ENCODE data around the gene SIL1.

Gene SIL1

DNA sequence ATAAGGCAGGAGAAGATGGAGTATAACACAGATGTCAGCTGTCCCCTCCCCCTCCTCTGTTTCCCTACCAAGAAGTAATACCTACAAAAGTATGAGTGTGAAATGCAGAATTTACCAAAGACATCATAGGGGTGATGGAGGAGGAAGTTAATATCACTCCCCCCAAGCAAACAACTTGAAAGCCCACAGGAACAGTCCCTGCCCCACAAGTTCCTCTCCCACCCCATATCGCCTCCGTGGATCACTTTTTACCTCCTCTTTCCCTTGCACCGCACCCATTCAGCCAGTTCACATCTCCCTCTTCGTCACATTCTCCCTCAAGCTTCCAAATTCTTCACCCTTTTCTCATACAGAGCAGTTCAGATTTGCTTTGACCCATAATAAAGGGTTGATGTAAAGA, 7.0 kb upstream of the SIL1 start:
- TF ChIP-seq, protein P1, sequence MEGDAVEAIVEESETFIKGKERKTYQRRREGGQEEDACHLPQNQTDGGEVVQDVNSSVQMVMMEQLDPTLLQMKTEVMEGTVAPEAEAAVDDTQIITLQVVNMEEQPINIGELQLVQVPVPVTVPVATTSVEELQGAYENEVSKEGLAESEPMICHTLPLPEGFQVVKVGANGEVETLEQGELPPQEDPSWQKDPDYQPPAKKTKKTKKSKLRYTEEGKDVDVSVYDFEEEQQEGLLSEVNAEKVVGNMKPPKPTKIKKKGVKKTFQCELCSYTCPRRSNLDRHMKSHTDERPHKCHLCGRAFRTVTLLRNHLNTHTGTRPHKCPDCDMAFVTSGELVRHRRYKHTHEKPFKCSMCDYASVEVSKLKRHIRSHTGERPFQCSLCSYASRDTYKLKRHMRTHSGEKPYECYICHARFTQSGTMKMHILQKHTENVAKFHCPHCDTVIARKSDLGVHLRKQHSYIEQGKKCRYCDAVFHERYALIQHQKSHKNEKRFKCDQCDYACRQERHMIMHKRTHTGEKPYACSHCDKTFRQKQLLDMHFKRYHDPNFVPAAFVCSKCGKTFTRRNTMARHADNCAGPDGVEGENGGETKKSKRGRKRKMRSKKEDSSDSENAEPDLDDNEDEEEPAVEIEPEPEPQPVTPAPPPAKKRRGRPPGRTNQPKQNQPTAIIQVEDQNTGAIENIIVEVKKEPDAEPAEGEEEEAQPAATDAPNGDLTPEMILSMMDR (IDR thresholded peaks at IDR 0.05; ENCODE audit: low read length), result no peak
- TF ChIP-seq EZH2 (IDR thresholded peaks at IDR 0.05; ENCODE audit: borderline replicate concordance, low read length), result no peak
- no peaks in the 10 kb centered on the region for H3K9me2 ChIP-seq (ENCODE audit: low read depth, low read length)

DNA sequence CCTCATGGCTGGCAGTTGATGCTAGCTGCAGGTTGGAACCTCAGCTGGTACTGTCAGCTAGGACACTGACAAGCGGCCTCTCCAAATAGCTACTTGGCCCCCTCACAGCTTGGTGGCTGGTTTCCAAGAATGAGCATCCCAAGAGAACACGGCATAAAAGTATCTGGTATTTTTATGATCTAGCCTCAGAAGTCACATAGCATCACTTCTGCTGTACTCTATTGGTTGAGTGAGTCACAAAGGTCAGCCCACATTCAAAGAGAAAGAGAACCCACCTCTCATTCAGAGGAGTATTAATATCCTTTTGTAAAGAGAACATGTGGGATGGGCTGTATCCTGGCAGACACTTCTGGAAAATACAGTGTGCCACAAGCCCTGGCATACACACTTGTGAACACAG, 6.0 kb upstream of the SIL1 start:
- H4K20me1 ChIP-seq (ENCODE audit: insufficient read depth, low read length), result no peaks in the 10 kb centered on the region
- H3K36me3 ChIP-seq (ENCODE audit: insufficient read depth, low read length), result no peaks in the 10 kb centered on the region
- 0 out of 2 replicates have a peak, but pooled peaks cover 7% of the 10 kb centered on the region for H3K27me3 ChIP-seq (ENCODE audit: insufficient read depth, low read length)
- H3K9ac ChIP-seq (ENCODE audit: low read length), result no peak overlapping the region
- no peak for TF ChIP-seq EZH2 (IDR thresholded peaks at IDR 0.05; ENCODE audit: borderline replicate concordance, low read length)
- TF ChIP-seq, protein P1 (IDR thresholded peaks at IDR 0.05; ENCODE audit: low read length), result no peak
- no peaks in the 10 kb centered on the region for H3K4me1 ChIP-seq (ENCODE audit: insufficient read depth, low read length, severe bottlenecking)
- H3K4me2 ChIP-seq (ENCODE audit: low read length), result no peak overlapping the region
- no peaks in the 10 kb centered on the region for H3F3A ChIP-seq (ENCODE audit: insufficient read depth, low read length)
- no peak overlapping the region for H3K4me3 ChIP-seq (ENCODE audit: low read depth, low read length, poor library complexity, severe bottlenecking)
- no peak overlapping the region for H2AFZ ChIP-seq (ENCODE audit: low read length)
- H3K27ac ChIP-seq (ENCODE audit: low read depth, low read length, poor library complexity, severe bottlenecking), result no peak overlapping the region
- H3K9me3 ChIP-seq (ENCODE audit: low read length), result no peaks in the 10 kb centered on the region
- H3K79me2 ChIP-seq (ENCODE audit: insufficient read depth, low read length), result no peaks in the 10 kb centered on the region
- no peaks in the 10 kb centered on the region for H3K9me2 ChIP-seq (ENCODE audit: low read depth, low read length)

More for the DNA sequence above, 7.0 kb upstream of the SIL1 start:
- H3K9me3 ChIP-seq (ENCODE audit: low read length), result no peaks in the 10 kb centered on the region
- no peak overlapping the region for H3K4me2 ChIP-seq (ENCODE audit: low read length)
- H3K4me1 ChIP-seq (ENCODE audit: insufficient read depth, low read length, severe bottlenecking), result no peaks in the 10 kb centered on the region
- no peaks in the 10 kb centered on the region for H3K36me3 ChIP-seq (ENCODE audit: insufficient read depth, low read length)
- H2AFZ ChIP-seq (ENCODE audit: low read length), result no peak overlapping the region
- H3K4me3 ChIP-seq (ENCODE audit: low read depth, low read length, poor library complexity, severe bottlenecking), result no peak overlapping the region
- no peaks in the 10 kb centered on the region for H3F3A ChIP-seq (ENCODE audit: insufficient read depth, low read length)
- 0 out of 2 replicates have a peak, but pooled peaks cover 7% of the 10 kb centered on the region for H3K27me3 ChIP-seq (ENCODE audit: insufficient read depth, low read length)
- H3K79me2 ChIP-seq (ENCODE audit: insufficient read depth, low read length), result no peaks in the 10 kb centered on the region
- H3K9ac ChIP-seq (ENCODE audit: low read length), result no peak overlapping the region
- no peak overlapping the region for H3K27ac ChIP-seq (ENCODE audit: low read depth, low read length, poor library complexity, severe bottlenecking)
- H4K20me1 ChIP-seq (ENCODE audit: insufficient read depth, low read length), result no peaks in the 10 kb centered on the region

DNA sequence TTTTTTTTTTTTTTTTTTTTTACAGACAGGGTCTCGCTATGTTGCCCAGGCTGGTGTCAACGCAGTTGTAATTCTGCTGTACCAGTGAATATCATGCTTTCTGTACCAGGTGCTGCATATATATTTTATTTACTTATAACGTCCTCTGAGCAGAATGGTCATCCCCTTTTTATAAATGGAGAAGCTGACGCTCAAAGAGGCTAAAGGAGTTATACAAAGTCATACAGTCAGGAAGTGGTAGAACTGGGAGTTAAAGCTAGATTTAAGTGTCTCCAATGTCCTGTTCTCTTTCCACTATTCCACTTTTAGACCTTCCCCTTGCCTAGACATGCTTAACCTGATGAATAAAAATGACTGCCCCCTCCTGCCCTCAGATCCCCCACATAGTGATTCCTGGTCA, 1.2 kb upstream of the SIL1 start:
- Histone ChIP-seq H3K4me1 (ENCODE audit: insufficient read depth, low read length, severe bottlenecking) (peaks cover 19% of the 10 kb centered on the region), H3K9ac (ENCODE audit: low read length) (no peak overlapping the region), H2AFZ (ENCODE audit: low read length) (no peak overlapping the region), H3K79me2 (ENCODE audit: insufficient read depth, low read length) (peaks cover 9% of the 10 kb centered on the region; the same call in 1 of the 2 replicates), H3K9me3 (ENCODE audit: low read length) (no peaks in the 10 kb centered on the region), H3F3A (ENCODE audit: insufficient read depth, low read length) (no peaks in the 10 kb centered on the region), H3K9me2 (ENCODE audit: low read depth, low read length) (no peaks in the 10 kb centered on the region), H3K4me3 (ENCODE audit: low read depth, low read length, poor library complexity, severe bottlenecking) (no peak overlapping the region), H3K36me3 (ENCODE audit: insufficient read depth, low read length) (no peaks in the 10 kb centered on the region), H3K27ac (ENCODE audit: low read depth, low read length, poor library complexity, severe bottlenecking) (no peak overlapping the region), H3K4me2 (ENCODE audit: low read length) (no peak overlapping the region), H3K27me3 (ENCODE audit: insufficient read depth, low read length) (0 out of 2 replicates have a peak, but pooled peaks cover 7% of the 10 kb centered on the region), H4K20me1 (ENCODE audit: insufficient read depth, low read length) (no peaks in the 10 kb centered on the region)
- TF ChIP-seq, protein P1 (IDR thresholded peaks at IDR 0.05; ENCODE audit: low read length), result no peak
- TF ChIP-seq EZH2 (IDR thresholded peaks at IDR 0.05; ENCODE audit: borderline replicate concordance, low read length), result no peak

All from OCI-LY1 (cell line).